GM13977 (cell line): Measurements from ENCODE around the gene ATG9A.

Experiments
- DNase-seq: peaks from one replicate; pipeline ENCODE4 v3.0.0; 2012; ENCODE audit warnings: low spot score
- in situ Hi-C: fragments of 300-500 bp; cut with MboI; formaldehyde crosslinking; loops from one replicate; pipeline ENCODE4 v1.12.0; 2022; ENCODE audit warnings: low sequenced_read_pairs, low pct_unique_long_range_greater_than_20kb, mixed read lengths, inconsistent platforms; ENCODE audit not compliant: unreplicated experiment
- TF ChIP-seq, protein P1 (sequence below): IDR thresholded peaks from 2 replicates; pipeline ENCODE4 v1.5.1; 2012; ENCODE audit warnings: mild to moderate bottlenecking, control low read depth; ENCODE audit not compliant: insufficient read depth; ENCODE audit errors: extremely low read depth, missing control alignments

ATG9A gene

DNA sequence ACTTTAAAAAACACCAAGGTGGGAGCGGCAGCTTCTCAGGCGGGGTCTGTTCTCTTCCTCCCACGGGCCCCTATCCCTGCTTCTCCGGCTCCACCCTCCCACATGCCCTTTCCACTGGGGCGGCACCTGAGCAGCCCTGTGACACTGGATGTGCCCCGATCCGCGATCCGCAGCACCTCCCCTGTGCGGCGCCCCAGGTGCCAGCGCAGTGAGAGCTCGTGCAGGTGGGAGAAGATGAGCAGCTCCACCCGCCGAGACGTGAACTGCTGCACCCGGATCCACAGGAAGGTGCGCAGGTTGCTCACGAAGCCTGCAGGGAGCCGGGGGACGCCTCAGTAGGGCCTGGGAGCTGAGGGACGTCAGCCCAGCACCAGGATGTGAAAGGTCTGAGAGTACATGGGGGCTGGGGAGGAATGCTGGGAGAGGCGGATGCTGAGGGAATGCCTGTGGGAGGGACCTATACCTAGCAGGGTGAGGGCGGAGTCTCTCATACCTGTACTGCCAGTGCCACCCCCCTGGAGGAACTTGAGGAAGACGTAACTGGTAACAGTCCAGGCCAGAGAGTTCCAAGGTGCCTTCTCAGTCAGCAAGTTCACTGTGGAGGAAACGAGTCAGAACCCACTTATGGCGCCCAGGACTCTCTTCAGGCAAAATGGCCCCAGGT is 13.4 kb downstream of the ATG9A start:
- DNase-seq: no peak
- in situ Hi-C loops: no loop called here
- TF ChIP-seq, protein P1, sequence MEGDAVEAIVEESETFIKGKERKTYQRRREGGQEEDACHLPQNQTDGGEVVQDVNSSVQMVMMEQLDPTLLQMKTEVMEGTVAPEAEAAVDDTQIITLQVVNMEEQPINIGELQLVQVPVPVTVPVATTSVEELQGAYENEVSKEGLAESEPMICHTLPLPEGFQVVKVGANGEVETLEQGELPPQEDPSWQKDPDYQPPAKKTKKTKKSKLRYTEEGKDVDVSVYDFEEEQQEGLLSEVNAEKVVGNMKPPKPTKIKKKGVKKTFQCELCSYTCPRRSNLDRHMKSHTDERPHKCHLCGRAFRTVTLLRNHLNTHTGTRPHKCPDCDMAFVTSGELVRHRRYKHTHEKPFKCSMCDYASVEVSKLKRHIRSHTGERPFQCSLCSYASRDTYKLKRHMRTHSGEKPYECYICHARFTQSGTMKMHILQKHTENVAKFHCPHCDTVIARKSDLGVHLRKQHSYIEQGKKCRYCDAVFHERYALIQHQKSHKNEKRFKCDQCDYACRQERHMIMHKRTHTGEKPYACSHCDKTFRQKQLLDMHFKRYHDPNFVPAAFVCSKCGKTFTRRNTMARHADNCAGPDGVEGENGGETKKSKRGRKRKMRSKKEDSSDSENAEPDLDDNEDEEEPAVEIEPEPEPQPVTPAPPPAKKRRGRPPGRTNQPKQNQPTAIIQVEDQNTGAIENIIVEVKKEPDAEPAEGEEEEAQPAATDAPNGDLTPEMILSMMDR: no peak

GRCh38 chr2:219214786-219215185 is 14.7 kb downstream of the ATG9A start:
- DNase-seq: no peak
- in situ Hi-C loops: no loop called here
- TF ChIP-seq, protein P1: no peak

- TF ChIP-seq, protein P1: no peak
- DNase-seq: no peak
- in situ Hi-C loops: no loop called here
These were observed 15.3 kb downstream of the ATG9A start for GRCh38 chr2:219214141-219214540.

- in situ Hi-C loops: no loop called here
- no peak for DNase-seq
- TF ChIP-seq, protein P1: no peak
These were observed 15.9 kb downstream of the ATG9A start for GRCh38 chr2:219213486-219214071.

- in situ Hi-C loops: no loop called here
- DNase-seq: no peak
- TF ChIP-seq, protein P1: no peak
These were observed 16.4 kb downstream of the ATG9A start for GRCh38 chr2:219213026-219213415.

- TF ChIP-seq, protein P1: no peak
- DNase-seq: no peak
- in situ Hi-C loops: no loop called here
These were observed 18.5 kb downstream of the ATG9A start for GRCh38 chr2:219210886-219211362.
